D721Med (cell line): Measurements from ENCODE around the gene CTU2.
A peak's percentile ranks its signal among the peaks of the same experiment; 100 is the strongest.

Source experiments
- DNase-seq: peaks from one replicate; pipeline ENCODE4 v3.0.0; 2011; ENCODE audit warnings: low spot score; ENCODE audit not compliant: insufficient read length
- FAIRE-seq: peaks from 2 replicates; lab custom pipeline; 2011; peaks lifted over from hg19 to GRCh38; lab: Jason Lieb, UNC
- CTCF ChIP-seq: IDR thresholded peaks from 2 replicates; pipeline ENCODE4 v1.5.1; 2012; ENCODE audit warnings: mild to moderate bottlenecking, control low read depth; ENCODE audit not compliant: insufficient read depth; ENCODE audit errors: missing control alignments

Gene CTU2

GRCh38 chr16:88706229-88706964, at the start of gene CTU2, which contains the start of gene RNF166:
Gene CTU2 (plus strand): TSS chr16:88706503. CDS start chr16:88706531, 28 bp downstream.
Gene RNF166 (minus strand): TSS chr16:88706408. CDS start chr16:88706325, 83 bp downstream.
- DNase-seq (peak; percentile 84), FAIRE-seq (no peak)
- no peak for TF ChIP-seq CTCF

- no peak for FAIRE-seq
- no peak for DNase-seq
- TF ChIP-seq CTCF = no peak
Observed at GRCh38 chr16:88657371-88657770, 48.9 kb upstream of the CTU2 start.

GRCh38 chr16:88658714-88659113, 47.6 kb upstream of the CTU2 start:
- no peak for TF ChIP-seq CTCF
- FAIRE-seq = no peak
- no peak for DNase-seq

DNA sequence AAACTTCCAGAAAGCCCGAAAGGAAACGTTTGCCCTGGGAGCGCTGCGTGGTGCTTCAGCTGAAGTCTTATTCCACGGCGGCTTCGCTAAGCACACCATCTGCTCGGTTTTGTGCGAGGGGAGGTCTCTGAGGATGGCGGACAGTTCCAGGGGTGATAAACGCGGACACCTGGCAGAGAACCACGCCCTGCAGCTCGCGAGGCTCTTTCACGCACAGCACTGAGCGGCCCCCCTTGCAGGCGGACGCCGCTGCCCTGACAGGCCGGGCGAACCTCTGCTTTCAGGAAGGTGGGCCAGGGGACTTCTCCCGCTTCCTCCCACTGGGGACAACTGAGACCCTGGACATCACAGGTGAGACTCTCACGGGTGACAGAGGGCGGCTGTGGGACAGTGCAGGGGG, 47.1 kb upstream of the CTU2 start:
- DNase-seq (no peak), FAIRE-seq (no peak)
- TF ChIP-seq CTCF = no peak

GRCh38 chr16:88661468-88661867, 44.8 kb upstream of the CTU2 start:
- TF ChIP-seq CTCF = no peak
- no peak for DNase-seq
- FAIRE-seq = no peak

- no peak for DNase-seq
- FAIRE-seq = no peak
- no peak for TF ChIP-seq CTCF
Observed at GRCh38 chr16:88662222-88662842, 44.0 kb upstream of the CTU2 start.
